ENCODE data around the gene CHRNA10. TPM values are rescaled to one million over a fixed set of nuclear protein-coding genes. Genes with fewer than 3 reads are reported as not detected.

The CHRNA10 gene
- total RNA-seq, 1 donor from 2014 or later: not detected

GRCh38 chr11:3684129-3684818, 13.1 kb upstream of the CHRNA10 start:
- H3K36me3 ChIP-seq: peaks cover 76 to 95% of the 10 kb centered on the region in 2 donors
- TF ChIP-seq CTCF (IDR thresholded peaks at IDR 0.05): no peak
- H3K4me1 ChIP-seq: no peaks in the 10 kb centered on the region
- no peaks in the 10 kb centered on the region for H3K9me3 ChIP-seq
- H3K27me3 ChIP-seq: no peaks in the 10 kb centered on the region
- no peak for DNase-seq (ENCODE audit: low spot score in 2 of 2)
- H3K27ac ChIP-seq: no peak overlapping the region
- H3K4me3 ChIP-seq: no peak overlapping the region
- intact Hi-C loops (cut with DNase I): no loop called here

GRCh38 chr11:3683039-3683438, 11.9 kb upstream of the CHRNA10 start:
- peaks cover 78 to 97% of the 10 kb centered on the region in 2 donors for H3K36me3 ChIP-seq
- H3K27me3 ChIP-seq: no peaks in the 10 kb centered on the region
- no peak overlapping the region for H3K4me3 ChIP-seq
- no peak for DNase-seq (ENCODE audit: low spot score in 2 of 2)
- H3K4me1 ChIP-seq: no peaks in the 10 kb centered on the region
- intact Hi-C loops (cut with DNase I): no loop called here
- H3K9me3 ChIP-seq: no peaks in the 10 kb centered on the region
- no peak overlapping the region for H3K27ac ChIP-seq
- no peak for TF ChIP-seq CTCF (IDR thresholded peaks at IDR 0.05)

GRCh38 chr11:3679077-3679476, 7.9 kb upstream of the CHRNA10 start:
- Histone ChIP-seq H3K4me3 (no peak overlapping the region), H3K27me3 (no peaks in the 10 kb centered on the region), H3K9me3 (no peaks in the 10 kb centered on the region), H3K4me1 (no peaks in the 10 kb centered on the region), H3K36me3 (peaks cover 86 to 100% of the 10 kb centered on the region in 2 donors), H3K27ac (no peak overlapping the region)
- TF ChIP-seq CTCF (IDR thresholded peaks at IDR 0.05): no peak
- DNase-seq (ENCODE audit: low spot score in 2 of 2): no peak
- intact Hi-C loops (cut with DNase I): no loop called here

GRCh38 chr11:3675971-3676370, 4.8 kb upstream of the CHRNA10 start:
- no peak for DNase-seq (ENCODE audit: low spot score in 2 of 2)
- Histone ChIP-seq H3K27me3 (no peaks in the 10 kb centered on the region), H3K27ac (no peak overlapping the region), H3K4me1 (no peaks in the 10 kb centered on the region), H3K9me3 (no peaks in the 10 kb centered on the region), H3K4me3 (no peak overlapping the region), H3K36me3 (peaks cover 82 to 99% of the 10 kb centered on the region in 2 donors)
- TF ChIP-seq CTCF (IDR thresholded peaks at IDR 0.05): no peak
- intact Hi-C loops (cut with DNase I): no loop called here

GRCh38 chr11:3674189-3674588, 3.0 kb upstream of the CHRNA10 start:
- TF ChIP-seq CTCF (IDR thresholded peaks at IDR 0.05): no peak
- Histone ChIP-seq H3K36me3 (peaks cover 82 to 90% of the 10 kb centered on the region in 2 donors), H3K27me3 (no peaks in the 10 kb centered on the region), H3K27ac (no peak overlapping the region), H3K4me3 (no peak overlapping the region), H3K9me3 (no peaks in the 10 kb centered on the region), H3K4me1 (no peaks in the 10 kb centered on the region)
- intact Hi-C loops (cut with DNase I): no loop called here
- DNase-seq (ENCODE audit: low spot score in 2 of 2): no peak

Measured in ascending aorta (tissue), 2 donors.